Fibroblast of villous mesenchyme (primary cell): ENCODE measurements around the gene MDH1B. TPM values are rescaled to one million over a fixed set of nuclear protein-coding genes. Genes with fewer than 3 reads are reported as not detected.
"Not testable (repeated sequence)": the region's sequence is repeated elsewhere in the genome, so short reads cannot be mapped to it uniquely, and the experiment has no call there.

Source experiments
- DNase-seq: peaks from one replicate; pipeline ENCODE4 v3.0.0-alpha.2; 2010; ENCODE audit warnings: low read depth
- H3K4me3 ChIP-seq: 2 replicates; pipeline ENCODE4 v1.5.1; 2011; ENCODE audit warnings: low read depth, mild to moderate bottlenecking, low read length
- total RNA-seq: library from RNA; depleted of rRNA; stranded (reverse); fragments of >200 nt; gene quantifications from 2 replicates; pipeline ENCODE4 v1.2.3, GENCODE V29; 2012
- TF ChIP-seq, protein P1 (sequence below): IDR thresholded peaks from 2 replicates; pipeline ENCODE4 v1.5.1; 2012; ENCODE audit warnings: low read depth, mild to moderate bottlenecking, low read length; ENCODE audit not compliant: insufficient read depth

The MDH1B gene
- total RNA-seq, 1 donor = 1.3 TPM

DNA sequence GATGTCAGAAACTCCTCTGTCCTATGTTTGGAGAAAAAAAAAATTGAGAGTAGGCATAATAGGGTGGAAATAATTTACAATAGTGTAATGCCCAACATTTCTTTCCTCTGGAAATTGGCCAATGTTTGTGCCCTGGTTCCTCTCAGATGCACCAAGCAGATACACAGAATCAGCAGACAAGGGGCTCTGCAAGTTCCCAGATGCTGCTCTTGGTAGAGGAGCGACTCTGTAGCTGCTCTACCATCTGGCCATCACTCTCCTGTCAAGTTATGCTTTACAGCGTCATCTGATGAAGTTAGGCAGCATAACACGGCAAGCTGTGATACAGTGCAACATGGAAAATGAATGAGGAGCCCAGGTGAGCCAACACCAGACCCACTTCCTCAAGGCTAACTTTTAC lies 48.5 kb downstream of the MDH1B start:
- H3K4me3 ChIP-seq = no peak overlapping the region
- DNase-seq = no peak
- TF ChIP-seq, protein P1, sequence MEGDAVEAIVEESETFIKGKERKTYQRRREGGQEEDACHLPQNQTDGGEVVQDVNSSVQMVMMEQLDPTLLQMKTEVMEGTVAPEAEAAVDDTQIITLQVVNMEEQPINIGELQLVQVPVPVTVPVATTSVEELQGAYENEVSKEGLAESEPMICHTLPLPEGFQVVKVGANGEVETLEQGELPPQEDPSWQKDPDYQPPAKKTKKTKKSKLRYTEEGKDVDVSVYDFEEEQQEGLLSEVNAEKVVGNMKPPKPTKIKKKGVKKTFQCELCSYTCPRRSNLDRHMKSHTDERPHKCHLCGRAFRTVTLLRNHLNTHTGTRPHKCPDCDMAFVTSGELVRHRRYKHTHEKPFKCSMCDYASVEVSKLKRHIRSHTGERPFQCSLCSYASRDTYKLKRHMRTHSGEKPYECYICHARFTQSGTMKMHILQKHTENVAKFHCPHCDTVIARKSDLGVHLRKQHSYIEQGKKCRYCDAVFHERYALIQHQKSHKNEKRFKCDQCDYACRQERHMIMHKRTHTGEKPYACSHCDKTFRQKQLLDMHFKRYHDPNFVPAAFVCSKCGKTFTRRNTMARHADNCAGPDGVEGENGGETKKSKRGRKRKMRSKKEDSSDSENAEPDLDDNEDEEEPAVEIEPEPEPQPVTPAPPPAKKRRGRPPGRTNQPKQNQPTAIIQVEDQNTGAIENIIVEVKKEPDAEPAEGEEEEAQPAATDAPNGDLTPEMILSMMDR = no peak

DNA sequence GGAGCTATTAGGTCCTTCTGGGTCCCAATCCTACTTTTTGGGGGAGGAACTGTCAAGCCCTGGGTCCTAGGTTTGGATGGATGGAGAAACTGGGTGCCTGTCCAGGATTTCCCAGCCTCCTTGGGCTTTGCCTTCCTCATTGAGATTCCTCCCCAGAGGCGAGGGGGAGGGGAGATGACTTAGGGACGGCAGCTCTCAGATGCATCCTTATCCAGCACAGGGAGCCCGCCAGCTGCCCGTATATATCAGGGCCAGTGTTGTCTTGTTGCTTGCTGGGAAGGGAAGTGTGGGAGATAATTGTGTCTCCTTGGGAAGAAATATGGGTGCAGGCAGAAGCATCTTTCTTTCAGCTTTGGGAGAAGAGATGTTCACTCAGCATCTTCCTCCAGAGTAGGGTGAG lies 49.9 kb downstream of the MDH1B start:
- DNase-seq = not testable (repeated sequence)

DNA sequence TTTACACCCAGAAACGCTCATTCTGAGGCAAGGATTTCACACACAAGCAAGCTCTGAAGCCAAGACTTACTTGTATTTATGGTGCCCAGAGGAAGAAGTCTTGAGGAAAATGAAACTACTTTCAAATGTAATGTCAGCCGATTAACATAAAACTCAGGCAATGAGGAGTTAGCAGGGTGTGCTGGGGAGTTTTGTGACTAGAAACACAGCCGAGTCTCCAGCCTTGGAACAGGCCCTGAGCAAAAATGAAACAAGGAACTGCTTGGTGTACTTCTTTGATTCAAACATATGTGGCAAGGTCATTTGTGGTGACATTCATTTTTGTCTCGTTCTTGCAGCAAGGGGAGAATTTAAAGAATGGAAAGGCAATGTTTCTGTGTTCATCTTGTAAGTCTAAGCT lies 51.4 kb downstream of the MDH1B start:
- DNase-seq = no peak
- TF ChIP-seq, protein P1 = no peak
- H3K4me3 ChIP-seq = no peak overlapping the region

More for the DNA sequence above, 49.9 kb downstream of the MDH1B start:
- not testable (repeated sequence) for H3K4me3 ChIP-seq

DNA sequence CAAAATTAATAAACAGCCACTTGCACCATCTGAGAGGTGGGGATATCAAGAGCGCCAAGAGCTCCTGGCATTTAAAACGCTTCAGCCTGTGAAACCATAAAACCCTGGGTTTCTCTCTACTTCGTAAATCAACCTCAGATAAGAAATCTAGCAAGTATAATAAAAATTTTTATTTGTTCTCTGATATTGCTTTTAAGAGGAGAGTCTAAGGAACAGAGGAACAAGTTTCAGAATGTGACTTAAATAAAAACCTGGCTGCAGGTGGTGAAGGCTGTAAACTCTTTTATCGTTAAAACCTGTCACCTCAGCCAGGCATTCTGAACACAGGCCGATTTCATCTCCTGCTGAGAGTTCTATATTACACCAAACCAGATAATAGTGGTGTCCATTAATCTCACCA lies 56.8 kb downstream of the MDH1B start:
- TF ChIP-seq, protein P1 = no peak
- no peak overlapping the region for H3K4me3 ChIP-seq
- DNase-seq = no peak

DNA sequence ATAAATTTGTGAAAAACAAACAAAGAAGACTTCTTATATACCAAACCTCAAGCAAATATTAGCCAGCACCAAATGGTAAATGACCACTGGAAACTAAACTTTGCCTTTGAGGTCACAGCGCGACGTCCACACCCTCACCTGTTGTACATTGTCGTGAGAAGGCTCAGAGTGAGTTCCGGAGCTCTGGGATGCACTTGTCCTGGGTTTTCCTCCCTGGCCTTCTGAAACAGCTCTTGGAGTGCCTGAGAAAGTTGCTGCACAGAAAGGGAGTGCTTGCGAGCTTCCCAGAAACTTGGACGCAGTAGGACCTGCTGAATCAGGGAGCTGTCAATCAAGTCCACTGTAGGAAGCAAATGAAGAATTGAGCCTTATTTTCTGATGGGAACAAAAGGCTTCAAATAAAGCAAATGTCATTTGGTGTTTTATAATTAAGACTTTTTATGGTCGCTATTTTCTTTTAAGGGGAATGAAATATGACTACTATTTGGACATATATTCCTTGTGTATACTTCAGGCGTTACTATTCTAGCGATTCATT lies 57.9 kb downstream of the MDH1B start:
- H3K4me3 ChIP-seq = no peak overlapping the region
- TF ChIP-seq, protein P1 = no peak
- DNase-seq = no peak

DNA sequence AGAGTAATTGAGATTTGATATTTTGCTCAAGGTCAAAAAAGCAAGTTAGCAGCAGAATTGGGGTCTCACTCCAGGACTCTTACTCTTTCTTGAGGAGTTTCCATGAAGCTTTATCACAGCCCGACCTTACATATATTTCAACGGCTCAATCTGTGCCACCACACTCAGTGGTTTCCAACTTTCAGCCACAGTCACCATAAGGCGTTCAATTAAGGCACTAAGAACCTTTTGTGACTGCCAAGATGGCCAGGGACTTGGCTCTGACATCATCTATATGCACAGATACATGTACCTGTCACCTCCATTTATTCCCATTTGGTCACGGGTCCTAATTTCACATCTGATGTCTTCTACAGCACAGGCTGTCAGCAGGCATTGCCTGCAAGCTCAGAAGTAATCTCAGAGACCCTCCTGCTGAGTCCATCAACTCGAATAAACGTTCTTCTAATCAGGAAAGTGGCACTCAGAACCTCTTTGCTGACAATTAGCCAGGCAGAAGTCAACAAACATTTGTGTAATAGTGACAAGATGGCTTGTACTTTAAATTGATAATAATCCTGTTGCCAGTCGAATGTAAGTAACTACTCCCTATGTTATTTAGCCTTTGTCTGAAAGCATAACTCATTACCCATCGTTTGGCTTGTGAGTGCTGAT lies 63.0 kb downstream of the MDH1B start:
- no peak overlapping the region for H3K4me3 ChIP-seq
- TF ChIP-seq, protein P1 = no peak
- no peak for DNase-seq

DNA sequence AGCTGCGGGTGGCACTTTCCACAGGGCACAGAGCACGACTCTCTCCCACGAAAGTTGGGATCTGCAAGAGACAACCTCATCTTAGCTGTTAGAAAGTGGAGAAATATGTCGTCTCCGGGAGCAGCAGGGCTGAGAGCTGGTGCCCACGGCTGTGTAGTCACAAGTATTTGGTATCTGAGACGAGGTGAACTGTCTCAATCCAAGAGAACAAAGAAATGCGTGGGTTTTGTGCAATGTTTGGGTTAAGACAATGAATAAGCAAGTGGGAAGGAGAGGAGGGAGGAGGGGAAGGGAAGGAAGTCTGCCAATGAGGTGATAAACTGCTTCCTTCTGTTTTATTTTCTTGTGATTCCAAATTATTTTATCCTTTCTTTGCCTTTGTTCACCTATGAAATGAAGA lies 65.0 kb downstream of the MDH1B start:
- no peak for DNase-seq
- TF ChIP-seq, protein P1 = no peak
- H3K4me3 ChIP-seq = no peak overlapping the region
